ENCODE data around the gene DEK.
"Not testable (repeated sequence)": the region's sequence is repeated elsewhere in the genome, so short reads cannot be mapped to it uniquely, and the experiment has no call there.

The DEK gene

DNA sequence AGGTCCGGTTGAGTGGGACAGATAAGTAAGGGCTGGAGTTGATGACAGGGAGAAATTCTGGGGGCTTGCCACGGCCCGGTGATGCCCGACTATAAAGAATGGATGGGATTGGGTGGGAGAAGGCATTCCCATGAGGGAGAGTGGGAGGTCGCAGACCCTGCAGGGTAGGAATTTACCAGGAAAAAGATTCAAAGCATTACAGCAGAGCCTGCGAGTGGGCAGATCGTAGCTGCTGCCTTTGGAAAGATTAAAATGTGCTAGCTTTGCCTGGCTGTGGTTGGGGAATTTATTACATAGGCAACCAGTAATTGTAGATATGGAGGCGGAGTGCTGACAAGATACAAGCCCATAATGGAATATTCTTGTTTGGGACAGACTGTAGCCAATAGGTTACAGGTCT is 59.6 kb downstream of the DEK start:
- no peak for DNase-seq (ENCODE audit: low read depth in 2 of 2)

DNA sequence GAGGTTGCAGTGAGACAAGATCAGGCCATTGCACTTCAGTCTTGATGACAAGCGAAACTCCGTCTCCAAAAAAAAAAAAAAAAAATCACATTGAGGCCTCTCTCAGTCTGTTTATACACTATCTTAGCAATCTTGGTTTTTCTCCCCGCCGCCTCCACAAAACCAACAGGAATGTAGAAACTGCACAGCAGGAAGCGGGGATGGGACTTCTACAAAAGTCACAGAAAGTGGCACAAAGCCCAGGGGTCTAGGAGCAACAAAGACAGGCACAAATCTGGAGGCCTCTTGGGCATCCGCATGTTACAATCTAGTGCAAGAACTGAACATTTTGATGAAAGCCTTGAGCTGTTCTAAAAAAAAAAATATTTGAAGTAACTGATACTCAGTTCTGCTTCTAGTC is 60.5 kb downstream of the DEK start:
- no peak for DNase-seq (ENCODE audit: low read depth in 2 of 2)

DNA sequence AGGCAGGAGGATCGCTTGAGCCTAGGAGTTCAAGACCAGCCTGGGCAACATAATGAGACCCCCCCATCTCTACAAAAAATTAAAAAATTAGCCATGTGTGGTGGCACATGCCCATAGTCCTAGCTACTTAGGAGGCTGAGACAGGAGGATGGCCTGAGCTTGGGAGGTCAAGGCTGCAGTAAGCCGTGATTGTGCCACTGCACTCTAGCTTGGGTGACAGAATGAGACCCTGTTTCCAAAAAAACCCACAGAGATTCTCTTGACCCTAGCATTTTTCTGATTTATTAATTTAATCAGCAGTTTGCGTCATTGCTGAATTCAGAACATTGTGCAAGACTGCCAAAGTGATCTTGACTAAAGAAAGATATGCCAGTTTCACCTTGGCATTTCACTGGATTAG is 72.3 kb downstream of the DEK start:
- DNase-seq (ENCODE audit: low read depth in 2 of 2), result no peak

DNA sequence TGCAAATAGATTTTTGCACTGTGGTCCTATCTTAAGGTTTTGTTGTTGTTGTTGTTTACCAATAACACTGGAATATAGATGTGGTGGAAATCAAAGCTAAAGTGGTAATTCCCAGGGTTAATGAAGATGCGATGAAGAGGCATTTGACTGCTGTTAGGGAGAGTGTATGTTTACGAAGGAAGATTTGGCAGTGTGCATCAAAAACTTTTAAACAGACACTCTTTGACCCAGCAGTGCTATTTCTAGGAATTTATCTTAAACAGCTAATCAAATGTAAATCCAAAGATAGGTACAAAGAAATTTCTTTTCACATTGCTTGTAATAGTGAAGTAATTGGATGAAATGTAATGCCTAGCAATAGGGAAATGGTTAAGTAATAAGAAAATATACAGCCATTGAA is 75.1 kb downstream of the DEK start:
- no peak for DNase-seq (ENCODE audit: low read depth in 2 of 2)

DNA sequence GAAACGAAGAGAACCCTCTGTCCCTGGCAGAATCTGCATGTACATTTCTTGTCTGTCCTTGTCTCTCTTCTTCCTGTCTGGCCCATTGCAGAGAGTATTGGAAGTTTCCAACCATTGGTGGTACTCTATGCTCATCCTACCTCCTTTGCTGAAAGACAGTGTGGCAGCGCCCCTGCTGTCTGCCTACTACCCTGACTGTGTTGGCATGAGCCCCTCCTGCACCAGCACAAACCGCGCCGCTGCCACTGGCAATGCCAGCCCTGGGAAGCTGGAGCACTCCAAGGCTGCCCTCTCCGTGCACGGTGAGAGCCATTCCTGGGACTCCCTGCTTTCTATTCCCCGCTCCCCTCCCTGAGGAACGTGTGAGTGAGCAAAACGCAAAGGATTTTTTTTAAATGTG is 76.6 kb downstream of the DEK start:
- DNase-seq (ENCODE audit: low read depth in 2 of 2), result no peak

DNA sequence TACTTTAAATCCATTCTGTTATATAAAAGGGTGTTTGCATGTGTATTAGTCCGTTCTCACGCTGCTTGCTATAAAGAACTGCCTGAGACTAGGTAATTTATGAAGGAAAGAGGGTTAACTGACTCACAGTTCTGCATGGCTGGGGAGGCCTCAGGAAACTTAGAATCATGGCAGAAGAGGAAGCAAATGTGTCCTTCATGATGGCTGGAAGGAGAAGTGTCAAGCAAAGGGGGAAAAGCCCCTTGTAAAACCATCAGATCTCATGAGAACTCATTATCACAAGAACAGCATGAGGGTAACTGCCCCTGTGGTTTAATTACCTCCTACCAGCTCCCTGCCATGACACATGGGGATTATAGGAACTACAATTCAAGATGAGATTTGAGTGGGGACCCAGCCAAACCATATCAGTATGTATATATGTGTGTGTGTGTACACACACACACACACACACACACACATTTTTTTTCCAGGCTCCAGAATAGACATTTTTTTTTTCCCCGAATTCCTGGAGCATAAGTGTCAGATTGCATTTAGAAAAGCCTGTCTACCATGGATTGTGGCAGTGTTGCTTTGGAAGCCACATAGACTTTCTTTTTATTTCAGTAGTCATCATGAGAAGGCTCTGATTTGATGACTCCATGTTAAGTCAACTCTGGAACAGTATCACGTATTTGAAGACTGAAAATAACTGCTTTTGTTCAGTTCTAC is 77.6 kb downstream of the DEK start:
- DNase-seq (ENCODE audit: low read depth in 2 of 2), result no peak

DNA sequence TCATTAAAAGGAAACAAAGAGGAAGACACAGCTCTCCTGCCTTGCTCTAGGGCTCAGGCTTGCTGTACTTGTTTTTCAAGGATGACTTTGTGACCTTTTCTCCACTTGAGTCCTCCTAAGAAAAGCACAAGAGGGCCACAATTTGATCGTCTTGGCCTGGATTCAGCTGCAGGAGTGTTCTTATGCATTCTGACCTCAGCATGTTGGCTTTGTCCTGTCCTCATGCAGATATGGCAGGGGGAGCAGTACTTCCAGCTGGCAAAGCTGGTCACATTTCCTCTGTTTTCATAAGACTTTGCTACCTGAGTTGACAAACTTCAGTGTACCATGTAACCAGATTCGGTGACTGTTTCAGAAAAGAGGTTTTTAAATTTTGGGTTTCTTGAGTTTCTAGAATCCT is 78.3 kb downstream of the DEK start:
- no peak for DNase-seq (ENCODE audit: low read depth in 2 of 2)

DNA sequence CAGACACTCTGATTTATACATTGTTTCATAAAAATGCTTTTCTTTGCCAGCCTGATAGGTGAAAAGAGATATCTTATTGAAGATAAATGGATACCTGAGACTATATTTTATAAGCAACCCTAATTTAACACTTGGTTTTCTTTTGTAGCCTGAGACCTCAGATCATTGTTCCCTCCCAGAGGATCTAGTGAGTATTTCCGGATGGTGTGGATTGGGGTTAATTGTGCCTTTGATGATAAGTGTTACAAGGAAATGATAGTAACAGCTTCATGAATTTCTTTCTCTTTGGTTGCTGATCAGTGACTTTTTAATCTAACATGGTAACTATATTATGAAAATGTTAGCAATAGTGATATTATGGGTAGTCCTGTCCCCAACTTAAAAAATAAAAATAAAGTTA is 78.7 kb downstream of the DEK start:
- no peak for DNase-seq (ENCODE audit: low read depth in 2 of 2)

DNA sequence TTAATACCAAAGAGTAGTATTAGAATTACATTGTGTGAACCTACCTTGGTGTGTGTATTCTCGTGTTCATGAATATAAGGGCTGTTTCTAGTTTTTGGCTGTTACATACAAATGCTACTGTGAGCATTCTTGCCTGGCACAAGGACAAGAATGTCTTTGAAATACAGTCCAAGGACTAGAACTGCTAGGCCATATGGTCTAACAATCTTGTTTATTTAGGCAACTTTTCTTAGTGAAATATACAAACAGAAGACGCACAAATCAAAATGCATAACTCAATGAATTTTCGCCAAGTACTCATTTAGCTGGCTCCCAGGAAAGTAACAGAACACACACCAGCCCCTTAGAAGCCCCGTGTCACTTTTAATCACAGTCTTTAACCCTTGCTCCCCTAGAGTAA is 80.6 kb downstream of the DEK start:
- DNase-seq (ENCODE audit: low read depth in 2 of 2), result no peak

DNA sequence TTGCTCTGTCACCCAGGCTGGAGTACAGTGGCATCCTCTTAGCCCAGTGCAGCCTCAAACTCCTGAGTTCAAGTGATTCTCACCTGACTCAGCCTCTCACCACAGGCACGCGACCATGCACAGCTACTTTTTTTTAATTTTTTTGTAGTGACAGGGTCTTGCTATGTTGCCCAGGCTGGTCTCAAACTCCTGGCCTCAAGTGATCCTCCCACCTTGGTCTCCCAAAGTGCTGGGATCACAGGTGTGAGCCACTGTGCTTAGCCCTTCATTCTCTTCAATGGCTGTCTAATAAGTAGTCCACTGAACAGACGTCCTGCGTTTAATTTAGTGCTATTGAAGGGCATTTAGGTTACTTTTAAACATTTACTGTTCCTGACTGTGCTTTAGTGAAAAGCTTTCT is 81.8 kb downstream of the DEK start:
- no peak for DNase-seq (ENCODE audit: low read depth in 2 of 2)

DNA sequence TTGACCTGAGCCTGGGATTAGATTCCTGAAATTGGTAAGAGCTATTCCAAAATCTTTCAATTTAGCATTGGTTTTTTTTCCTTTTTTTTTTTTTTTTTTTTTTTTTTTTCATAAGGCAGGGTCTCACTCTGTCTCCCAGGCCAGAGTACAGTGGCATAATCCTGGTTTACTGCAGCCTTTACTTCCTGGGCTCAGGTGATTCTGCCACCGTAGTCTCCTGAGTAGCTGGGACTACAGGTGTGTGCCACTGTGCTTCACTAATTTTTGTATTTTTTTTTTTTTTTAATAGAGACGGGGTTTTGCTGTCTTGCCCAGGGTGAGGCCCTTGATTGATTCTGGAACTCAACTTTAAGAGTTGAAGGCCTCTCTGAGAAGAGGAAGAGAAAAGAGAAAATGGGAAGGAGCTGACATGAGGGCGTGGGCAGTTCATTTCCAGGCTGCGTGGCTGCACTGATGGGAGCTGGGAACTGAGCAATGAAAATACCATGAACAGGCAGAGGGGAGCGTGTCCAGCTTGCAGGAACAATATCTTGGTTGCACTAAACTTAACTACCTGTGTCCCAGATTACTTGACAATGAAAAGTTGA is 84.5 kb downstream of the DEK start:
- no peak for DNase-seq (ENCODE audit: low read depth in 2 of 2)

DNA sequence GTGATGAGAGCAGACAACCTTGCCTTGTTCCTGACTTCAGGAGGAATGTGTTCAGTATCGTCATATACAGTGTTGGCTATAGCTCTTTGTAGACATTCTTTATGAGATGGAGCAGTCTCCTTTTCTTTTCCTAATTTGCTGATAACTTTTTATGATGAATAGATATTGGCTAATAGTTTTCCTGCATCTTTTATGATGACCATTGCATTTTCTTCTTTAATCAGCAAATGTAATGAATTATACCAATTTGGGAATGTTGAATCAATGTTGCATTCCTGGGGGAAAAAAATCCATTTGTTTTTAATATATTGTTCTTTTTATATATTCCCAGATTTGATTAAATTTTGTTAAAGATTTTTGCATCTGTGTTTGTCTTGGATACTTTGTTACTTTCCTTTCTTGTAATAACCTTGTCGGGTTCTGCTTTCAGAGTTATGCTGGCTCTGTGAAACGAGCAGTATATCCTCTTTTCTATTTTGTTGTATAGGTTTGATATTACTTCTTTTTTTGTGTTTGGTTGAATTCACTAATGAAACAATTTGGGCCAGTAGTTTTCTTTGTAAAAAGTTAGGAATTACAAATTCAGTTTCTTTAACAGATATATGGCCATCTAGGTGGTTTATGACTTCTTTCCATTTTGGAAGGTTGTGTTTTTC is 85.2 kb downstream of the DEK start:
- DNase-seq (ENCODE audit: low read depth in 2 of 2), result no peak

DNA sequence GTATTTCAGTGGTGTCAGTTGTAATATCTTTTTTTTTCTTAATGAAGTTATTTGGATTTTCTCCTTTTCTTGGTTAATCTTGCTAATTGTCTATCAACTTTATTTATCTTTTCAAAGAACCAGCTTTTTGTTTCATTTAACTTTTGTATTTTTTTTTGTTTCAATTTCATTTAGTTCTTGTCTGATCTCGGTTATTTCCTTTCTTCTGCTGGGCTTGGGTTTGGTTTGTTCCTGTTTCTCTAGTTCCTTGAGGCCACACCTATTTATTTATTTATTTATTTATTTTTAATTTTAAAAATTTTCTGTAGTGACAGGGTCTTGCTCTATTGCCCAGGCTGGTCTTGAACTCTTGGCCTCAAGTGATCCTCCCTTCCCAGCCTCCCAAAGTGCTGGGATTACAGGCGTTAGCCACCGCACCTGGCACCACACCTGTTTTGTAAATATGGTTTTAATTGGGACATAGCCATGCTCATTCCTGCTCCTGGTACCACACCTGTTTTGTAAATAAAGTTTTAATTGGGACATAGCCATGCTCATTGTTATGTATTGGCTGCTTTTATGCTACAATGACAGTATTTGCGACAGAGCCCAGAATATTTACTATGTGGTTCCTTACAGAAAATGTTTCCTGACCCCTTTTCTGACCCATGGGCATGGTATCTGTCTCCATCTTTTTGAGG is 86.9 kb downstream of the DEK start:
- no peak for DNase-seq (ENCODE audit: low read depth in 2 of 2)

DNA sequence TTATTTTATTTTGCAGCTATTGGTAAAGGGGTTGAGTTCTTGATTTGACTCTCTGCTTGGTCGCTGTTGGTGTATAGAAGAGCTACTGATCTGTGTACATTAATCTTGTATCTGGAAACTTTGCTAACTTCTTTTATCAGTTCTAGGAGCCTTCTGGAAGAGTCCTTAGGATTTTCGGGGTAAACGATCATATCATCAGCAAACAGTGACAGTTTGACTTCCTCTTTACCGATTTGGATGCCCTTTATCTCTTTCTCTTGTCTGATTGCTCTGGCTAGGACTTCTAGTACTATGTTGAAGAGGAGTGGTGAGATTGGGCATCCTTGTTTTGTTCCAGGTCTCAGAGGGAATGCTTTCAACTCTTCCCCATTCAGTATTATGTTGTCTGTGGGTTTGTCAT is 88.1 kb downstream of the DEK start:
- not testable (repeated sequence) for DNase-seq (ENCODE audit: low read depth in 2 of 2)
